ENCODE measurements around the gene ANO4. TPM values are rescaled to one million over a fixed set of nuclear protein-coding genes. Genes with fewer than 3 reads are reported as not detected.

ANO4 gene
- total and polyA plus RNA-seq, 2 donors, result 0.28 to 0.89 TPM

DNA sequence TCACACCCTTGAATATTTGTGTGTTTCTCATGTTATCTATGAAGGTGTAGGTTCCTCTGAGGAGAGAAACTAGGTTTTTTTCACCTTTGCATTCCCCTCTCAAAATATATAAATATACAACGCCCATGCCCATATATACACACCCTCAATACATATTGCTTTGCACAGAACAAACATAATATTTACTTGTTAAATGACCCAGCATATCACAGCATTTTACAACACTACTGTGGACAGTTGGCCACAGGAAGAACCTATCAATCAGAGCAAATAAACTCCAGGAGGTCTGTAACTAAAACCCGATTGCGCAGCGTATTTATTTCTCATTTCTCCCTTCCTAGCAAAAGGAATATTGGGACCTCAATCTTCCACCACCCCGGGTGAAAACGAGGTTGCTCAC lies 219.4 kb downstream of the ANO4 start:
- no peak for DNase-seq (ENCODE audit: low read depth in 6 of 9, low spot score in 9 of 9)
- H3K36me3 ChIP-seq (ENCODE audit: control insufficient read depth in 2 of 2, insufficient read depth in 2 of 2, low read length in 1 of 2), result no peaks in the 10 kb centered on the region
- H3K4me3 ChIP-seq (ENCODE audit: low read length in 2 of 2), result no peak overlapping the region
- H3K9me3 ChIP-seq (ENCODE audit: control insufficient read depth in 2 of 2, insufficient read depth in 1 of 2, low read length in 1 of 2), result no peaks in the 10 kb centered on the region
- no peaks in the 10 kb centered on the region for H3K4me1 ChIP-seq (ENCODE audit: control insufficient read depth in 2 of 2, insufficient read depth in 2 of 2, low read length in 2 of 2)
- WGBS, result 97% methylated on average over 6 of the region's 6 CpGs
- no peaks in the 10 kb centered on the region for H3K27me3 ChIP-seq (ENCODE audit: control insufficient read depth in 2 of 2, insufficient read depth in 1 of 2, low read length in 1 of 2)
- no peak overlapping the region for H3K27ac ChIP-seq (ENCODE audit: low read depth in 1 of 2, low read length in 1 of 2)

DNA sequence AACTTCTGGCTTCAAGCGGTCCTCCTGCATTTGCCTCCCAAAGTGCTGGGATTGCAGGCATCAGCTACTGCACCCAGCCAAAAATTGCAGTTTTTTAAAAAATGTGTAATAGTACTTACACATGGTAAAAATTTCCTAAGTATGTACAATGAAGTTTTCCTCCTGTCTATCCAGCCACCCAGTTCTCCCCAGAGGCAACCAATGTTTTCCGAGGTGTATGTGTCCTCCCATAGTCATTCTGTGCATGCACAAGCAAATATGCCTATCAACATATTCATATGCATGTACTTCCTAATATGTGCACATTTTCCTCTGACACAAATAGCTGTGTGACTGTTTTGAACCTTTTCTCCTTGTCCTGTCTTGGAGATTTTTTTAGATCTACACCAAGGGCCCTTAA lies 220.5 kb downstream of the ANO4 start:
- Histone ChIP-seq H3K27me3 (ENCODE audit: control insufficient read depth in 2 of 2, insufficient read depth in 1 of 2, low read length in 1 of 2) (no peaks in the 10 kb centered on the region), H3K9me3 (ENCODE audit: control insufficient read depth in 2 of 2, insufficient read depth in 1 of 2, low read length in 1 of 2) (no peaks in the 10 kb centered on the region), H3K4me3 (ENCODE audit: low read length in 2 of 2) (no peak overlapping the region), H3K27ac (ENCODE audit: low read depth in 1 of 2, low read length in 1 of 2) (no peak overlapping the region), H3K4me1 (ENCODE audit: control insufficient read depth in 2 of 2, insufficient read depth in 2 of 2, low read length in 2 of 2) (no peaks in the 10 kb centered on the region), H3K36me3 (ENCODE audit: control insufficient read depth in 2 of 2, insufficient read depth in 2 of 2, low read length in 1 of 2) (no peaks in the 10 kb centered on the region)
- no peak for DNase-seq (ENCODE audit: low read depth in 6 of 9, low spot score in 9 of 9)
- WGBS, result 94% methylated on average over 2 of the region's 2 CpGs

GRCh38 chr12:101018540-101018939 lies 224.0 kb downstream of the ANO4 start:
- no peaks in the 10 kb centered on the region for H3K9me3 ChIP-seq (ENCODE audit: control insufficient read depth in 2 of 2, insufficient read depth in 1 of 2, low read length in 1 of 2)
- H3K36me3 ChIP-seq (ENCODE audit: control insufficient read depth in 2 of 2, insufficient read depth in 2 of 2, low read length in 1 of 2), result no peaks in the 10 kb centered on the region
- no peaks in the 10 kb centered on the region for H3K4me1 ChIP-seq (ENCODE audit: control insufficient read depth in 2 of 2, insufficient read depth in 2 of 2, low read length in 2 of 2)
- H3K4me3 ChIP-seq (ENCODE audit: low read length in 2 of 2), result no peak overlapping the region
- H3K27ac ChIP-seq (ENCODE audit: low read depth in 1 of 2, low read length in 1 of 2), result no peak overlapping the region
- no peaks in the 10 kb centered on the region for H3K27me3 ChIP-seq (ENCODE audit: control insufficient read depth in 2 of 2, insufficient read depth in 1 of 2, low read length in 1 of 2)
- 87% methylated on average over 2 of the region's 2 CpGs for WGBS
- no peak for DNase-seq (ENCODE audit: low read depth in 6 of 9, low spot score in 9 of 9)

GRCh38 chr12:101019201-101019600 lies 224.6 kb downstream of the ANO4 start:
- Histone ChIP-seq H3K27me3 (ENCODE audit: control insufficient read depth in 2 of 2, insufficient read depth in 1 of 2, low read length in 1 of 2) (no peaks in the 10 kb centered on the region), H3K27ac (ENCODE audit: low read depth in 1 of 2, low read length in 1 of 2) (no peak overlapping the region), H3K36me3 (ENCODE audit: control insufficient read depth in 2 of 2, insufficient read depth in 2 of 2, low read length in 1 of 2) (no peaks in the 10 kb centered on the region), H3K4me1 (ENCODE audit: control insufficient read depth in 2 of 2, insufficient read depth in 2 of 2, low read length in 2 of 2) (no peaks in the 10 kb centered on the region), H3K9me3 (ENCODE audit: control insufficient read depth in 2 of 2, insufficient read depth in 1 of 2, low read length in 1 of 2) (no peaks in the 10 kb centered on the region), H3K4me3 (ENCODE audit: low read length in 2 of 2) (no peak overlapping the region)
- no peak for DNase-seq (ENCODE audit: low read depth in 6 of 9, low spot score in 9 of 9)
- WGBS, result 94% methylated on average over 4 of the region's 4 CpGs

GRCh38 chr12:101019667-101020066 lies 225.1 kb downstream of the ANO4 start:
- DNase-seq (ENCODE audit: low read depth in 6 of 9, low spot score in 9 of 9), result no peak
- no peak overlapping the region for H3K4me3 ChIP-seq (ENCODE audit: low read length in 2 of 2)
- H3K36me3 ChIP-seq (ENCODE audit: control insufficient read depth in 2 of 2, insufficient read depth in 2 of 2, low read length in 1 of 2), result no peaks in the 10 kb centered on the region
- no peaks in the 10 kb centered on the region for H3K27me3 ChIP-seq (ENCODE audit: control insufficient read depth in 2 of 2, insufficient read depth in 1 of 2, low read length in 1 of 2)
- H3K4me1 ChIP-seq (ENCODE audit: control insufficient read depth in 2 of 2, insufficient read depth in 2 of 2, low read length in 2 of 2), result no peaks in the 10 kb centered on the region
- H3K27ac ChIP-seq (ENCODE audit: low read depth in 1 of 2, low read length in 1 of 2), result no peak overlapping the region
- no peaks in the 10 kb centered on the region for H3K9me3 ChIP-seq (ENCODE audit: control insufficient read depth in 2 of 2, insufficient read depth in 1 of 2, low read length in 1 of 2)
- WGBS, result 96% methylated on average over 3 of the region's 3 CpGs

- no peaks in the 10 kb centered on the region for H3K36me3 ChIP-seq (ENCODE audit: control insufficient read depth in 2 of 2, insufficient read depth in 2 of 2, low read length in 1 of 2)
- WGBS, result 94% methylated on average over 3 of the region's 3 CpGs
- no peaks in the 10 kb centered on the region for H3K9me3 ChIP-seq (ENCODE audit: control insufficient read depth in 2 of 2, insufficient read depth in 1 of 2, low read length in 1 of 2)
- H3K27me3 ChIP-seq (ENCODE audit: control insufficient read depth in 2 of 2, insufficient read depth in 1 of 2, low read length in 1 of 2), result no peaks in the 10 kb centered on the region
- H3K27ac ChIP-seq (ENCODE audit: low read depth in 1 of 2, low read length in 1 of 2), result no peak overlapping the region
- no peak for DNase-seq (ENCODE audit: low read depth in 6 of 9, low spot score in 9 of 9)
- H3K4me3 ChIP-seq (ENCODE audit: low read length in 2 of 2), result no peak overlapping the region
- no peaks in the 10 kb centered on the region for H3K4me1 ChIP-seq (ENCODE audit: control insufficient read depth in 2 of 2, insufficient read depth in 2 of 2, low read length in 2 of 2)
Observed at GRCh38 chr12:101021442-101021841, 226.9 kb downstream of the ANO4 start.

GRCh38 chr12:101021911-101022388 lies 227.4 kb downstream of the ANO4 start:
- no peaks in the 10 kb centered on the region for H3K36me3 ChIP-seq (ENCODE audit: control insufficient read depth in 2 of 2, insufficient read depth in 2 of 2, low read length in 1 of 2)

GRCh38 chr12:101027200-101027599 lies 232.6 kb downstream of the ANO4 start:
- H3K27ac ChIP-seq (ENCODE audit: low read depth in 1 of 2, low read length in 1 of 2), result no peak overlapping the region
- peaks cover 0 to 11% of the 10 kb centered on the region in 2 donors for H3K9me3 ChIP-seq (ENCODE audit: control insufficient read depth in 2 of 2, insufficient read depth in 1 of 2, low read length in 1 of 2)
- H3K4me1 ChIP-seq (ENCODE audit: control insufficient read depth in 2 of 2, insufficient read depth in 2 of 2, low read length in 2 of 2), result no peaks in the 10 kb centered on the region
- H3K36me3 ChIP-seq (ENCODE audit: control insufficient read depth in 2 of 2, insufficient read depth in 2 of 2, low read length in 1 of 2), result no peaks in the 10 kb centered on the region
- H3K4me3 ChIP-seq (ENCODE audit: low read length in 2 of 2), result no peak overlapping the region
- DNase-seq (ENCODE audit: low read depth in 6 of 9, low spot score in 9 of 9), result no peak
- H3K27me3 ChIP-seq (ENCODE audit: control insufficient read depth in 2 of 2, insufficient read depth in 1 of 2, low read length in 1 of 2), result no peaks in the 10 kb centered on the region
- 80% methylated on average over 3 of the region's 3 CpGs for WGBS

More at GRCh38 chr12:101021911-101022388, 227.4 kb downstream of the ANO4 start:
- no peak overlapping the region for H3K27ac ChIP-seq (ENCODE audit: low read depth in 1 of 2, low read length in 1 of 2)
- no peak overlapping the region for H3K4me3 ChIP-seq (ENCODE audit: low read length in 2 of 2)
- peaks cover 0 to 1% of the 10 kb centered on the region in 2 donors for H3K9me3 ChIP-seq (ENCODE audit: control insufficient read depth in 2 of 2, insufficient read depth in 1 of 2, low read length in 1 of 2)
- H3K27me3 ChIP-seq (ENCODE audit: control insufficient read depth in 2 of 2, insufficient read depth in 1 of 2, low read length in 1 of 2), result no peaks in the 10 kb centered on the region
- no peaks in the 10 kb centered on the region for H3K4me1 ChIP-seq (ENCODE audit: control insufficient read depth in 2 of 2, insufficient read depth in 2 of 2, low read length in 2 of 2)
- no peak for DNase-seq (ENCODE audit: low read depth in 6 of 9, low spot score in 9 of 9)

DNA sequence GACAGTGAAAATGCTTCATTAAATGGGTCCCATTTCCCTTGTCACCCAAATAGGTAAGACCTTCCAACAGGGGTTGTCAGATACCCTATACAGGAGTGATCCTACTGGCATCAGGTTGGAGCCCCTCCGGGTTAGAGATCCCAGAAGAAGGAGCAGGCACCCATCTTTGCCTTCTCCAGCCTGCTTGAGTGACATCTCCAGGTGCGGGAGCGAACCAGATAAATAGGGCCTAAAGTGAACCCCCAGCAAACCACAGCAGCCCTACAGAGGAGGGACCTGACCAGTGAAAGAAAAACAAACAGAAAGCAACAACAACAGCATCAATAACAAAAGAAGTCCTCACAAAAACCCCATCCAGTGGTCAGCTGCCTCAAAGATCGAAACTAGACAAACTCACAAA lies 233.2 kb downstream of the ANO4 start:
- DNase-seq (ENCODE audit: low read depth in 6 of 9, low spot score in 9 of 9), result no peak
- no peak overlapping the region for H3K27ac ChIP-seq (ENCODE audit: low read depth in 1 of 2, low read length in 1 of 2)
- no peaks in the 10 kb centered on the region for H3K36me3 ChIP-seq (ENCODE audit: control insufficient read depth in 2 of 2, insufficient read depth in 2 of 2, low read length in 1 of 2)
- WGBS, result 98% methylated on average over 4 of the region's 4 CpGs
- H3K4me3 ChIP-seq (ENCODE audit: low read length in 2 of 2), result no peak overlapping the region
- H3K9me3 ChIP-seq (ENCODE audit: control insufficient read depth in 2 of 2, insufficient read depth in 1 of 2, low read length in 1 of 2), result peaks cover 0 to 11% of the 10 kb centered on the region in 2 donors
- no peaks in the 10 kb centered on the region for H3K4me1 ChIP-seq (ENCODE audit: control insufficient read depth in 2 of 2, insufficient read depth in 2 of 2, low read length in 2 of 2)
- H3K27me3 ChIP-seq (ENCODE audit: control insufficient read depth in 2 of 2, insufficient read depth in 1 of 2, low read length in 1 of 2), result no peaks in the 10 kb centered on the region

All from thymus (tissue), 11 donors.